Measurements from ENCODE around the gene DUS4L. TPM values are rescaled to one million over a fixed set of nuclear protein-coding genes. Genes with fewer than 3 reads are reported as not detected.
A peak's percentile ranks its signal among the peaks of the same experiment; 100 is the strongest.

The DUS4L gene
- total and polyA plus RNA-seq, 3 experiments from 2014 or later: 6.6 to 11.6 (median 11.6) TPM

DNA sequence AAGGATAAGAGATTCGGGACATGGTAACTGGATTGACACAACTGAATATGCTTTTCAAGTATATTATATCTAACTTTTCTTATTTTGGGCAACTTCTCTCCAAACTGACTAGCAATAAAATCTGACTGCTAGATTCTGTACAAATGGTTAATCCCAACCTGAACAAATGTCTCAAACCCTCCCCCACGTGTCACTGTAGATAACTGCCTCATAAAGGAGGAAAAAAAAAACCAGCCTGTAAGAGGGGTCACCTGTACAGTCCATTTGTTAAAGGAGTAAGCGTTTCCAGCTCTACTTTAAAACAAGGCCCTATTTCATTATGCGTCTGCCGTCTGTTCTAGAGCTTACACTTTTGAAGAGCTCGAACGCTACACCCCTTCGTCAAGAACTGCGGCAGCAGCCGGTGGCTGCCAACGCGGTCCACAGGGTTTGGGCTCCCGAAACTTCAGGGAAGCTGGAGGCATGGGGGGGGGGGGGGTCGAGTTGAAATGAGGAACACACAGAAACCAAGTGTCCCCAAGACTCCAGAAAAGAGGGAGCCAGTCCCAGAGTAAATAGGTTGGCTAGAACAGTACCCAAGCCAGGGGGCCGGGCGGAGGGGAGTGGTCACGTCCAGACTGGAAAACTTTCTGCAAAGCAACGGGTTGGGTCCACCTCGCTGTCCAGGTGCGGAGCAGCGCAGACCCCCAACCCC lies 543 bp upstream of the DUS4L start:
- no peak for DNase-seq
- CTCF ChIA-PET: interaction anchor here (1.2 to 1.4 kb wide), 4 partner anchors 14 to 316 kb away, joined by 3 to 5 read pairs (median 4); no protein-coding TSS in a partner anchor
- peak overlapping the region; percentile 92 for H3K27ac ChIP-seq (ENCODE audit: low read depth, low read length)
- Mint-ChIP-seq H3K9me3 (no peaks in the 10 kb centered on the region), H3K36me3 (peaks cover 0 to 20% (median 0%) of the 10 kb centered on the region in 3 donors), H3K27me3 (no peaks in the 10 kb centered on the region), H3K4me1 (peaks cover 56 to 69% (median 63%) of the 10 kb centered on the region in 3 donors), H3K27ac (peak overlapping the region; percentile 91 to 98 (median 94)), H3K4me3 (peak overlapping the region; percentile 78 to 96 (median 86))
- H3K4me1 ChIP-seq (ENCODE audit: insufficient read depth, low read length): peaks cover 50% of the 10 kb centered on the region
- H3K36me3 ChIP-seq (ENCODE audit: insufficient read depth, low read length): no peaks in the 10 kb centered on the region
- no peaks in the 10 kb centered on the region for H3K27me3 ChIP-seq (ENCODE audit: insufficient read depth, low read length, poor library complexity, severe bottlenecking)
- no peaks in the 10 kb centered on the region for H3K9me3 ChIP-seq (ENCODE audit: low read length)
- POLR2A ChIA-PET: interaction anchor here (0.5 to 2.7 kb wide), 6 partner anchors 17 to 699 kb away, joined by 3 to 22 read pairs (median 6); partner anchors contain the start of genes BCAP29, CBLL1 and HBP1
- peak overlapping the region; percentile 77 for H3K4me3 ChIP-seq (ENCODE audit: low read length)

DNA sequence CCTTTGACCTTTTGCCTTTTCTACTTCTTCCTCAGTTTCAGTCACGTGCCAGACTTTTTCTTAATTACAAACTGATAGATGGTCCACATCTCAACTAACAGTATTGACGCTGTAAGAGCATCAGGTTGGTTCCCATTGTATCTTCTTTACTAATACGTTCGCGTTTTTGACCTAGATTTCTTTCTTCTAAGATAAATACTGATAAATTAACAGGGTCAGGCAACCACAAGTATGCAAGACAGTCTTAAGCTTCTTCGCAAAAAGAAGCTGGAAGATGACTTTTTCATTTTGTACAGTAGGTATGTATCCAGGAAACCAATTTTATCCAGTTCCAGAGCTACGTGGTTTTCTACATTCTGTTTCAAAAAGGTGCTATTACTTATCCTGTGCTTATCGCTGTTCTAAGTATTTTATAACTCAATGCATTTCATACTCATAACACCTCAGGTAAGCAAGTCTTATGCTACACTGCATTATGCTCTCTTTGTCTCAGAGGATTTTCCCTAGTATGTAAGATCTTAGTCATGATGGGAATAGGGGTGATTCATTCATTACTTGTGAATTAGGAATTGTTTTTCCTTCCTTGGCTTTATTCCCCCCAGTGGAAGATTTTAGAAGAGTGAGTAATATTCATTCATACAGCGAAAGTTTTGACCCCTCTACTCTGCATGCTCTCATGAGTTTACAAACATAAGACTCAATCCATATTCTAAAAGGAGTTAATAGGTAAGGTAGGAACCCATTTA lies 955 bp downstream of the DUS4L start:
- CTCF ChIA-PET: interaction anchor here (1.2 to 1.4 kb wide), 3 partner anchors 177 to 314 kb away, joined by 3 to 4 read pairs (median 3); no protein-coding TSS in a partner anchor
- Histone ChIP-seq H3K27ac (ENCODE audit: low read depth, low read length) (peak overlapping the region; percentile 92), H3K9me3 (ENCODE audit: low read length) (no peaks in the 10 kb centered on the region), H3K4me3 (ENCODE audit: low read length) (peak overlapping the region; percentile 77), H3K36me3 (ENCODE audit: insufficient read depth, low read length) (no peaks in the 10 kb centered on the region), H3K27me3 (ENCODE audit: insufficient read depth, low read length, poor library complexity, severe bottlenecking) (no peaks in the 10 kb centered on the region), H3K4me1 (ENCODE audit: insufficient read depth, low read length) (peaks cover 42% of the 10 kb centered on the region)
- no peak for DNase-seq
- Mint-ChIP-seq H3K4me3 (peak overlapping the region; percentile 78 to 96 (median 86)), H3K27ac (peak overlapping the region; percentile 91 to 98 (median 94)), H3K27me3 (no peaks in the 10 kb centered on the region), H3K9me3 (no peaks in the 10 kb centered on the region), H3K36me3 (peaks cover 0 to 22% (median 0%) of the 10 kb centered on the region in 3 donors), H3K4me1 (peaks cover 48 to 58% (median 58%) of the 10 kb centered on the region in 3 donors)
- POLR2A ChIA-PET: interaction anchor here (0.6 to 2.7 kb wide), 6 partner anchors 15 to 700 kb away, joined by 3 to 22 read pairs (median 6); partner anchors contain the start of genes BCAP29, CBLL1 and HBP1

DNA sequence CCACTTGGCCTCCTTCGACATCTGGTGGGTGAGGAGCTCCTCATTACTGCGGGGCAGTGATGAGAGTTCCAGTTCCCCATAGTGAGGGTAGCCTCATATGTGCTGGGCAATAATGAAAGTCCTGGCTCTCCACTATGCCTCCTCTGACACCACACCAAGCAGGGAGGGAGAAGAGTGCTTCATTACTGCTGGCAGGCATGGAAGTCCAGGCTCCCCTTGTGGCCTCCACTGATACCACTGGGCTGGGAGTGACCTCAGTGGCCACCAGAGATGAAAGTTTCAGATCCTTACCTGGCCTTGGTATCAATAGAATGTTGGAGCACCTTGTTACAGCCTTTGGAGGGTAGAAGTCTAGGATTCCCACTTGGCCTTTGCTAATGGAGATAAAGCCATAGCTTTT lies 6.5 kb downstream of the DUS4L start:
- H3K4me1 ChIP-seq (ENCODE audit: insufficient read depth, low read length): no peaks in the 10 kb centered on the region
- ChIA-PET POLR2A (no interaction called here), CTCF (no interaction called here)
- no peaks in the 10 kb centered on the region for H3K9me3 ChIP-seq (ENCODE audit: low read length)
- no peaks in the 10 kb centered on the region for H3K9me3 Mint-ChIP-seq
- no peak for DNase-seq
- peaks cover 3 to 11% (median 9%) of the 10 kb centered on the region in 3 donors for H3K4me1 Mint-ChIP-seq
- H3K27ac ChIP-seq (ENCODE audit: low read depth, low read length): no peak overlapping the region
- no peak overlapping the region for H3K4me3 Mint-ChIP-seq
- no peaks in the 10 kb centered on the region for H3K36me3 ChIP-seq (ENCODE audit: insufficient read depth, low read length)
- peaks cover 0 to 48% (median 8%) of the 10 kb centered on the region in 3 donors for H3K36me3 Mint-ChIP-seq
- no peaks in the 10 kb centered on the region for H3K27me3 ChIP-seq (ENCODE audit: insufficient read depth, low read length, poor library complexity, severe bottlenecking)
- H3K27ac Mint-ChIP-seq: no peak overlapping the region
- no peak overlapping the region for H3K4me3 ChIP-seq (ENCODE audit: low read length)
- no peaks in the 10 kb centered on the region for H3K27me3 Mint-ChIP-seq

DNA sequence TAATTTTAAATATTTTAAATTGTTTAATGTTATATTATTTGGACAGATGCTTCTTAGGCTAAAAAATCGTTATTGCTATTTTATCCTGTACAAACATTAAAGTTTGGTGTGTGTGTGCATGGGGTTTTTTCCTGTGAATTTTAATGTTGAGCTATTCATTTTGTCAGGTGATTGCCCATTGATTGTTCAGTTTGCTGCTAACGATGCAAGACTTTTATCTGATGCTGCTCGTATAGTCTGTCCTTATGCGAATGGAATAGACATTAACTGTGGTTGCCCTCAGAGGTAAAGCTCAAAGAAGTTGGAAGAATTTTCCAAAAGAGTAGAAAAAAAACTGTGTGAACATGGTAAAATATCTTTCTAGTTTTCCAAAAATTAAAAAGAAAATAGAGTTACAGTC lies 9.8 kb downstream of the DUS4L start:
- Mint-ChIP-seq H3K27ac (no peak overlapping the region), H3K4me3 (no peak overlapping the region), H3K4me1 (peaks cover 1 to 7% (median 2%) of the 10 kb centered on the region in 3 donors), H3K9me3 (no peaks in the 10 kb centered on the region), H3K36me3 (peaks cover 0 to 44% (median 8%) of the 10 kb centered on the region in 3 donors), H3K27me3 (no peaks in the 10 kb centered on the region)
- H3K27me3 ChIP-seq (ENCODE audit: insufficient read depth, low read length, poor library complexity, severe bottlenecking): no peaks in the 10 kb centered on the region
- no peak for DNase-seq
- no peaks in the 10 kb centered on the region for H3K9me3 ChIP-seq (ENCODE audit: low read length)
- CTCF ChIA-PET: no interaction called here
- POLR2A ChIA-PET: no interaction called here
- no peak overlapping the region for H3K27ac ChIP-seq (ENCODE audit: low read depth, low read length)
- H3K36me3 ChIP-seq (ENCODE audit: insufficient read depth, low read length): no peaks in the 10 kb centered on the region
- H3K4me1 ChIP-seq (ENCODE audit: insufficient read depth, low read length): no peaks in the 10 kb centered on the region
- H3K4me3 ChIP-seq (ENCODE audit: low read length): no peak overlapping the region

DNA sequence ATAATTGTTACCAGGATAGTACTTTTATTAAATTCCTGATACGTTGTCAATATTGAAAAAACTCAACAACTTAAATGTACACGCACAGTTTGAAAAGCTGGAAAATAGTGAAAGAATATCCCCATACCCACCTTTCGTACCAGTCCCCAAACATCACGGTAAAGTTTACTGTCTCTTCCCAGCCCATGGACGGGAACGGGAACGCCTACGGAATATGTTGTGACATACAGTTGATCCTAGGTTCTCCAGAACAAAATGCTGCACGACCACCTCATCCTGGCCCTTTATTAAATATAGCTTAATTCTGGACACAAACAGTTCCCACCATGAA lies 15.7 kb downstream of the DUS4L start:
- Histone ChIP-seq H3K4me1 (ENCODE audit: insufficient read depth, low read length) (peaks cover 9% of the 10 kb centered on the region), H3K27ac (ENCODE audit: low read depth, low read length) (peak overlapping the region; percentile 83), H3K9me3 (ENCODE audit: low read length) (no peaks in the 10 kb centered on the region), H3K36me3 (ENCODE audit: insufficient read depth, low read length) (no peaks in the 10 kb centered on the region), H3K4me3 (ENCODE audit: low read length) (peak overlapping the region; percentile 73), H3K27me3 (ENCODE audit: insufficient read depth, low read length, poor library complexity, severe bottlenecking) (no peaks in the 10 kb centered on the region)
- Mint-ChIP-seq H3K9me3 (no peaks in the 10 kb centered on the region), H3K36me3 (peaks cover 0 to 16% (median 0%) of the 10 kb centered on the region in 3 donors), H3K4me1 (peaks cover 22 to 35% (median 34%) of the 10 kb centered on the region in 3 donors), H3K4me3 (peak overlapping the region; percentile 90 to 97 (median 91)), H3K27me3 (no peaks in the 10 kb centered on the region), H3K27ac (peak overlapping the region; percentile 86 to 96 (median 90))
- DNase-seq: no peak
- POLR2A ChIA-PET: interaction anchor here (1.9 kb wide), 1 partner anchor 15 kb away, joined by 22 read pairs; the partner anchor contains the start of genes COG5 and DUS4L
- CTCF ChIA-PET: interaction anchor here (1.3 kb wide), 1 partner anchor 151 kb away, joined by 3 read pairs; no protein-coding TSS in a partner anchor

DNA sequence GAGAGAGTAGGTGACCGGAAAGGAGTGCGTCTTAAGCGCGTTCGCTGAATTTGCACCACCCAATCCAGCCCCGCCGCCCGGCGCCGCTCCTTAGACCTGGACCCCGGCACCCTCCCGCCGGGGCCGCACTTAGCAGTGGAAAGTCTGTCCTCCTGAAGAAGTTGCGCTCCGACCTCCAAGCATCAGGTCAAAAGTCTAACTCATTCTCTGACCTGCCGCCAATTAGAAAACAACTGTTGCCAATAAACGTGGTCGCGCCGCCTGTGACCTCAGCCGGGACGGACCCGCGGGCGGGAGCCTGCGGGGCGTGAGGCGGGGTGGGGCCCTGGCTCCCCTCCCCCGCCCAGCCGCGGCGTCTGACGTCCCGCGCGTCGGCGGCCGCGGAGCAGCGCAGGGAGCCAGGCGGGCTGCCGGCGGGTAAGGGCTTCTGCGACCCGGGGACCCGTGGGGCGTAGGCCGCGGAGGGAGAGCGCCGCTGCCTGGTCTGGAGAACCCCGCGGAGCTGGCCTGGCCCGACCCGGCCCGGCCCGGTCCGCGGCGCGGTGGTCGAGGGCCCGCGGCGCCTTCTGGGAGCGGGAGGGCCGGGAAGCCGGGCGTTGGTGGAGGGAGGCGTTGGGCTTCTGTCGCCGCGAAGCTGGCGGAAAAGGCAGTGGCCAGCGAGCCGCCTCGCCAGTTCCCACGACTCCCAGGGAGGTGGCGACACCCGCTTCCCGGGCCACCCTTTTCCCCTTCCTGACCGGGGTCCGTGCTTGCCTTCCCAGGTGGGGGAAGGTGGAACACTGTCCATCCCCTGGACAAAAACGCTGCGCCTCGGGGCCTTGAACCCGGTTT lies 16.3 kb downstream of the DUS4L start, which contains the start of gene BCAP29:
Gene BCAP29 (plus strand): TSS at position 362 of the 831 bp plus-strand sequence. CDS start 527 bp downstream, outside the sequence.
- H3K4me1 Mint-ChIP-seq: peaks cover 22 to 35% (median 34%) of the 10 kb centered on the region in 3 donors
- CTCF ChIA-PET: interaction anchor here (1.3 kb wide), 1 partner anchor 151 kb away, joined by 3 read pairs; no protein-coding TSS in a partner anchor
- H3K4me3 ChIP-seq (ENCODE audit: low read length): peak within 1 kb of the TSS; percentile 73
- peak within 1 kb of the TSS; percentile 90 to 97 (median 91) for H3K4me3 Mint-ChIP-seq
- DNase-seq: peak; percentile 60 to 76 (median 73)
- H3K9me3 Mint-ChIP-seq: no peaks in the 10 kb centered on the region
- peak within 1 kb of the TSS; percentile 83 for H3K27ac ChIP-seq (ENCODE audit: low read depth, low read length)
- peak within 1 kb of the TSS; percentile 86 to 96 (median 90) for H3K27ac Mint-ChIP-seq
- H3K4me1 ChIP-seq (ENCODE audit: insufficient read depth, low read length): peaks cover 9% of the 10 kb centered on the region
- peaks cover 2 to 16% (median 3%) of the 10 kb centered on the region in 3 donors for H3K36me3 Mint-ChIP-seq
- H3K27me3 ChIP-seq (ENCODE audit: insufficient read depth, low read length, poor library complexity, severe bottlenecking): no peaks in the 10 kb centered on the region
- H3K27me3 Mint-ChIP-seq: no peaks in the 10 kb centered on the region
- no peaks in the 10 kb centered on the region for H3K36me3 ChIP-seq (ENCODE audit: insufficient read depth, low read length)
- POLR2A ChIA-PET: interaction anchor here (1.9 kb wide), 1 partner anchor 16 kb away, joined by 22 read pairs; the partner anchor contains the start of genes COG5 and DUS4L
- no peaks in the 10 kb centered on the region for H3K9me3 ChIP-seq (ENCODE audit: low read length)

DNA sequence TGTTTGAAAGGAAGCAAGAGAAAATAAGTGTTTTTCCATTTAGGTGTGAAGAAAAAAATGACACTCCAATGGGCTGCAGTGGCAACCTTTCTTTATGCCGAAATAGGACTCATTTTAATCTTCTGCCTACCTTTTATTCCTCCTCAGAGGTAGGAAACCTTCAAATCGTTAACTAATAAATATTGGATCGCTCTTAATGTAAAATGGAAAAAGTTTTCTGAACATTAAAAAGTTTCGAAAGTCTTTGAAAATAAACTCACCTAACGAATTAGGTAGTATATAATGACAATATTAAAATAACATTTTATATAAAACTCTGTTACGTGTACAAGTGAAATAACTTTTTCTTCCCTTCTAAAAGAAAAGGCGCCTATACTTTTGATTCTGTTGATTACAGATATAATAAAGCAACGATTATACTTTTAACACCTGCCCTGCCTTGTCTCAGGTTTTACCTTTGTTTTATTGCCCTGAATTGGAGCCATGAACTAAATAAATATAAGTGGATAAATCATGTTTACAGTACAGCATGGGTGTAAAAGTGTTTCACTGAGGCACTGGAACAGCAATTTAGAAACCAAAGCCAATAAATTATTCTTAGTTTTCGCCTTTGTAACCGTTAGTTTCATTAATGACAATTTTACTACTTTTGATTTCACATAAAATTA lies 17.1 kb downstream of the DUS4L start:
- no peaks in the 10 kb centered on the region for H3K27me3 ChIP-seq (ENCODE audit: insufficient read depth, low read length, poor library complexity, severe bottlenecking)
- Mint-ChIP-seq H3K9me3 (no peaks in the 10 kb centered on the region), H3K36me3 (peaks cover 2 to 22% (median 8%) of the 10 kb centered on the region in 3 donors), H3K27ac (peak overlapping the region; percentile 66 to 89 (median 78)), H3K4me1 (peaks cover 22 to 35% (median 34%) of the 10 kb centered on the region in 3 donors), H3K27me3 (no peaks in the 10 kb centered on the region), H3K4me3 (peak overlapping the region; percentile 79 to 97 (median 85))
- no peaks in the 10 kb centered on the region for H3K36me3 ChIP-seq (ENCODE audit: insufficient read depth, low read length)
- ChIA-PET CTCF (interaction anchor here (1.1 kb wide), 1 partner anchor 294 kb away, joined by 3 read pairs; no protein-coding TSS in a partner anchor), POLR2A (interaction anchor here (1.9 kb wide), 1 partner anchor 17 kb away, joined by 22 read pairs; the partner anchor contains the start of genes COG5 and DUS4L)
- peak overlapping the region; percentile 83 for H3K27ac ChIP-seq (ENCODE audit: low read depth, low read length)
- peak overlapping the region; percentile 73 for H3K4me3 ChIP-seq (ENCODE audit: low read length)
- peaks cover 9% of the 10 kb centered on the region for H3K4me1 ChIP-seq (ENCODE audit: insufficient read depth, low read length)
- no peaks in the 10 kb centered on the region for H3K9me3 ChIP-seq (ENCODE audit: low read length)
- no peak for DNase-seq
